Measurements from ENCODE around the gene ADGRD2. TPM values are rescaled to one million over a fixed set of nuclear protein-coding genes. Genes with fewer than 3 reads are reported as not detected.

ADGRD2 gene
- total RNA-seq, 3 donors from 2014 or later (not counting 1 experiment from before 2014, with no cell fraction given) = not detected

DNA sequence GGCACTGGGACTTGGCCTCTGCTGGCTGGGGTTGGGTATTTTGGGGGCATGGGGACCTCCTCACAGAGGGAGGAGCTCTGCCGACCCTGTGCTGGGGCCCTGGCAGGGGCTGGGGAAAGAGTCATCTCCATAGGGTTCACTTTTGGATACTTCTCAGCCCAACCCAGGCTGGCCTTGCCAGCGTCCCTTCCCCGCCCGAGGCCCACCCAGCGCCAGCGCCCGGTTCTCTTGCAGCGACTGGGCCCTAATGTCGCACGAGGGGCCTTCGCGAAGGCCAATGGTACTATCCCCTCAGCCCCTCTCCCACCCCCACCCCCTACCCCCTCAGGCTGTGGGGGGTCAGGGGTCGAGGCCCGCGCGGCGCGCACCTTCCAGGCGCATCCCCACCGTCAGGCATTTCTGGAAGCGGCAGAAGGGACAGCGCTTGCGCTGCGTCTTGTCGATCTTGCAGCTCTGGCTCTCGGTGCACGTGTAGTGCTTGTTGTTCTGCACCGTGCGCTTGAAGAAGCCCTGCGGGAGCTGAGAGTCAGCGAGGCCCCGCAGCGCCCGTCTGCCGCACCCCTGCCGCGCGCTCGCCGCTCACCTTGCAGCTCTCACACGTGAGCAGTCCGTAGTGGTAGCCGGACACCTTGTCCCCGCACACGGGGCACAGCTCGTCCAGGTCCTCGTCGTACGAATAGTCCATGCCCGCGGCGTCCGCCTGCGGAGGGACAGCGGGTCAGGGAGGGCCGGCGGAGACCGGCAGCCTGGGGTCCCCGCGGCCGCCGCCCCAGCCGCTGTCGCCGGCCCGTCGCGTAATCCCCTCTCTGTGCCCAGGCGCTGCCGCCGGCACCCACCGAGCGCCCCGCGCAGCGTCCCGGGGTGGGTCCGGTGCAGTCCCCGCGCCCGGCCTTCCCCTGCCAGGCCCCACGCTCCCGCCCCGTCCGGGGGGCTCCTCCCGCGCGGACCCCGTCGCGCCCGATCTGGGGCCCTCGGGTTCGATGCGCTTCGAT lies 52.8 kb downstream of the ADGRD2 start:
- no peak overlapping the region for H3K27ac ChIP-seq (ENCODE audit: low read length)
- no peaks in the 10 kb centered on the region for H3K36me3 ChIP-seq (ENCODE audit: control insufficient read depth, insufficient read depth, low read length)
- peaks cover 15% of the 10 kb centered on the region for H3K27me3 ChIP-seq (ENCODE audit: control insufficient read depth, insufficient read depth, low read length)
- Mint-ChIP-seq H3K4me3 (no peak overlapping the region), H3K4me1 (peaks cover 8% of the 10 kb centered on the region in 2 donors), H3K36me3 (peaks cover 7% of the 10 kb centered on the region), H3K27me3 (ENCODE audit: low read depth in 2 of 2) (peaks cover 32 to 33% of the 10 kb centered on the region in 2 donors), H3K27ac (no peak overlapping the region), H3K9me3 (no peaks in the 10 kb centered on the region)
- no peaks in the 10 kb centered on the region for H3K9me3 ChIP-seq (ENCODE audit: control insufficient read depth, insufficient read depth, low read length)
- no peak for DNase-seq
- intact Hi-C loops (cut with micrococcal nuclease) = no loop called here
- peaks cover 7% of the 10 kb centered on the region for H3K4me1 ChIP-seq (ENCODE audit: control insufficient read depth, insufficient read depth, low read length)
- TF ChIP-seq, protein P1, sequence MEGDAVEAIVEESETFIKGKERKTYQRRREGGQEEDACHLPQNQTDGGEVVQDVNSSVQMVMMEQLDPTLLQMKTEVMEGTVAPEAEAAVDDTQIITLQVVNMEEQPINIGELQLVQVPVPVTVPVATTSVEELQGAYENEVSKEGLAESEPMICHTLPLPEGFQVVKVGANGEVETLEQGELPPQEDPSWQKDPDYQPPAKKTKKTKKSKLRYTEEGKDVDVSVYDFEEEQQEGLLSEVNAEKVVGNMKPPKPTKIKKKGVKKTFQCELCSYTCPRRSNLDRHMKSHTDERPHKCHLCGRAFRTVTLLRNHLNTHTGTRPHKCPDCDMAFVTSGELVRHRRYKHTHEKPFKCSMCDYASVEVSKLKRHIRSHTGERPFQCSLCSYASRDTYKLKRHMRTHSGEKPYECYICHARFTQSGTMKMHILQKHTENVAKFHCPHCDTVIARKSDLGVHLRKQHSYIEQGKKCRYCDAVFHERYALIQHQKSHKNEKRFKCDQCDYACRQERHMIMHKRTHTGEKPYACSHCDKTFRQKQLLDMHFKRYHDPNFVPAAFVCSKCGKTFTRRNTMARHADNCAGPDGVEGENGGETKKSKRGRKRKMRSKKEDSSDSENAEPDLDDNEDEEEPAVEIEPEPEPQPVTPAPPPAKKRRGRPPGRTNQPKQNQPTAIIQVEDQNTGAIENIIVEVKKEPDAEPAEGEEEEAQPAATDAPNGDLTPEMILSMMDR (IDR thresholded peaks at IDR 0.05) = no peak
- 27% methylated on average over 96 of the region's 96 CpGs for WGBS (ENCODE audit: insufficient coverage)
- H3K4me3 ChIP-seq (ENCODE audit: low read length) = no peak overlapping the region
- ATAC-seq = no peak

DNA sequence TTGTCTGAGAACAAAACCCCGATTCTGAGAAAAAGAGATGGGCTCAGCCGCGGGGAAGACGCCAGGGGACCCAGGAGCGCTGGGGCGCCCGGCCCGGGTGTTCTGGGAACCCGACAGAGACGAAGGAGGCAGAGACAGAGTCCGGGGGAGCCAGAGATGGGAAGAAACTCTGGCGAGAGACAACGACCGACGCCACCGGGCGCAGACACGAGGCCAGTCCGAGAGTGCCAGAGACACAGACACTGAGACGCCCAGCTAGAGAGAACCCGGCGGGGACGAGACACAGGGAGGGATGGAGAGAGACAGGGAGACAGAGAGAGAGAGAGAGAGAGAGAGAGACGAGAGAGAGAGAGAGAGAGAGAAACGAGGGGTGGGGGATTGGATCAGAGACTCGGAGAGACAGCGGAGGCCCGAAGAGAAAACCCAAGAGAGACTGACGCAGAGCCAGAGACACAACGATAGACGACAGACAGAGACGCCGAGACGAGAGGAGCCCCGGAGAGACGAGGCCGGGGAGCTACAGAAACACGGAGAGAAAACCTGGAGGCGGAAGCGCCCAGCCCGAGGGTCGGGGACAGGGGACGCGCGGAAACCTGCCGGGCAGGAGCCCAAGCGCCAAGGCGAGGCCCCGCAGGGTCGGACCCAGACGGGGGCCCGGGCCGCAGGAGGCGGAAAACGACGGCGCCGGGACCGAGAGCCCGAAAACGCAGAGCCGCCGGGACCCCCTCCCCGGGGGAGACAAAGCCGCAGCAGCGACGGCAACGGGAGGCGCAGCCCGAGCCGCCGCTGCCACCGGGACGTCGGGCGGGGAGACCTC lies 53.7 kb downstream of the ADGRD2 start:
- Histone ChIP-seq H3K36me3 (ENCODE audit: control insufficient read depth, insufficient read depth, low read length) (no peaks in the 10 kb centered on the region), H3K27me3 (ENCODE audit: control insufficient read depth, insufficient read depth, low read length) (peaks cover 15% of the 10 kb centered on the region), H3K4me3 (ENCODE audit: low read length) (no peak overlapping the region), H3K4me1 (ENCODE audit: control insufficient read depth, insufficient read depth, low read length) (peaks cover 7% of the 10 kb centered on the region), H3K27ac (ENCODE audit: low read length) (no peak overlapping the region), H3K9me3 (ENCODE audit: control insufficient read depth, insufficient read depth, low read length) (no peaks in the 10 kb centered on the region)
- peak overlapping the region; percentile 93 for H3K4me3 Mint-ChIP-seq
- intact Hi-C loops (cut with micrococcal nuclease) = no loop called here
- peaks cover 7% of the 10 kb centered on the region for H3K36me3 Mint-ChIP-seq
- H3K4me1 Mint-ChIP-seq = peaks cover 8% of the 10 kb centered on the region in 2 donors
- peaks cover 32 to 33% of the 10 kb centered on the region in 2 donors for H3K27me3 Mint-ChIP-seq (ENCODE audit: low read depth in 2 of 2)
- DNase-seq (no peak), ATAC-seq (peak in 1 of 3 donors; percentile 32)
- WGBS (ENCODE audit: insufficient coverage) = 4% methylated on average over 76 of the region's 76 CpGs
- H3K27ac Mint-ChIP-seq = no peak overlapping the region
- no peaks in the 10 kb centered on the region for H3K9me3 Mint-ChIP-seq
- TF ChIP-seq, protein P1 (IDR thresholded peaks at IDR 0.05) = no peak

DNA sequence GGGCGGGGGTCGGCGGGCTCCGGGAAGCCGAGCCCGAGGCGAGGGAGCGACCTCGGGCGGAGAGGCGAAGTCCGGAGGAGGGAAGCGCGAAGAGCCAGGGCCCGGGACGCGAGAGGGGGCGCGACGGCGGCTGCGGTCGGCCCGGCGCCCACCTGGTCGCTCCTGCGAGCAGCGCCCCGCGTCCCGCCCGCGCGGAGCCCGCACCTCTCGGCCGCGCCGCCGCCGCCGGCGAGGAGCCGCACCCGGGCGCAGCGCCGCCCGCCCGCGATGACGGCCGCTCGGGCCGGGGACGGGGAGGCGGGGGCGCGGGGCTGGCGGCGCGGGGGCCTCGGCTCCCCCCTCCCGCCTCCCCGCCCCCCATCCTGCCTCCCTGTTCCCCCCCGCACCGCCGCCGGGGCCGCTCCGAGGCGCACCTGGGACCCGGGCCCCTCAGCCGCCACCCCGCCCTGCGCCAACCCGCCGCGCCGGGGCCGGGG lies 54.3 kb downstream of the ADGRD2 start:
- Histone ChIP-seq H3K4me3 (ENCODE audit: low read length) (no peak overlapping the region), H3K27ac (ENCODE audit: low read length) (no peak overlapping the region), H3K4me1 (ENCODE audit: control insufficient read depth, insufficient read depth, low read length) (peaks cover 7% of the 10 kb centered on the region), H3K27me3 (ENCODE audit: control insufficient read depth, insufficient read depth, low read length) (peaks cover 15% of the 10 kb centered on the region), H3K9me3 (ENCODE audit: control insufficient read depth, insufficient read depth, low read length) (no peaks in the 10 kb centered on the region), H3K36me3 (ENCODE audit: control insufficient read depth, insufficient read depth, low read length) (no peaks in the 10 kb centered on the region)
- intact Hi-C loops (cut with micrococcal nuclease) = no loop called here
- Mint-ChIP-seq H3K4me1 (peaks cover 8% of the 10 kb centered on the region in 2 donors), H3K36me3 (peaks cover 7% of the 10 kb centered on the region), H3K9me3 (no peaks in the 10 kb centered on the region), H3K4me3 (no peak overlapping the region), H3K27me3 (ENCODE audit: low read depth in 2 of 2) (peaks cover 30 to 33% of the 10 kb centered on the region in 2 donors), H3K27ac (no peak overlapping the region)
- TF ChIP-seq, protein P1 (IDR thresholded peaks at IDR 0.05) = no peak
- no peak for DNase-seq
- under 1% methylated on average over 79 of the region's 81 CpGs for WGBS (ENCODE audit: insufficient coverage)
- ATAC-seq = peak in 1 of 3 donors; percentile 42
